GM18861 (cell line): ENCODE measurements around the gene GATB.
"Not testable (repeated sequence)": the region's sequence is repeated elsewhere in the genome, so short reads cannot be mapped to it uniquely, and the experiment has no call there.

Source experiments
- ATAC-seq: cut with Tn5 transposase; IDR thresholded peaks from one replicate; pipeline ENCODE4 v1.9.1; 2021; ENCODE audit not compliant: unreplicated experiment

The GATB gene

DNA sequence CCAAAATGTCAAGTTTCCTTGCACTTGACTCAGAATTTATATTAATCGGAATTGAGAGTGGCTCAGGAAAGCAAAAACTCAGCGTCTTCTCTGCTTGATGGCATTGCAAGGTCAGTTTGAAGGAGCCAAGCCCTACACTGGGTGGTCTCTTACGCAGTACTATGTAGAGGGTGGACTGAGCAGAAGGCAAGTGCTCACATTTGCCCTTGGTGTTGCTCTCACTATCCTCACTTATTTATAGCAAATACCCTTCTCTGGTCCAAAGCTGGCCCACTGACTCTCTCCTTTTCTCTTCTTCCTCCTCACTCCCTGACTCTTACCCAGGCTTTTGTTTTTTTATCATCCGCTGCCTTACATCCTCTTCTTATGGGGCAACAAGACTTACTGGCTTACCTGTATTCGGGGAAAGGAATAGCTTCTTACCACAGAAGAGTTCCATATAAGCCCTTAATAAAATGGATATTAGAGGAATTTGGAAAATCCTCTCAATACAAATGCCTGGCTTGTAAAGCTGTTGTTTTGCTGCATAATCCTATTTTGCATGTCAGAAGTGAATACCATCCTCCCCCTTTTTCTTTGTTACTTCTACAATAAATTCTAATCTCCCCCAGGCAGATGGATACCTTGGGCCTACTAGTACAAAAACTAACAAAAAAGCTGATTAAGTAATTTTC, 24.8 kb upstream of the GATB start:
- ATAC-seq, result no peak

DNA sequence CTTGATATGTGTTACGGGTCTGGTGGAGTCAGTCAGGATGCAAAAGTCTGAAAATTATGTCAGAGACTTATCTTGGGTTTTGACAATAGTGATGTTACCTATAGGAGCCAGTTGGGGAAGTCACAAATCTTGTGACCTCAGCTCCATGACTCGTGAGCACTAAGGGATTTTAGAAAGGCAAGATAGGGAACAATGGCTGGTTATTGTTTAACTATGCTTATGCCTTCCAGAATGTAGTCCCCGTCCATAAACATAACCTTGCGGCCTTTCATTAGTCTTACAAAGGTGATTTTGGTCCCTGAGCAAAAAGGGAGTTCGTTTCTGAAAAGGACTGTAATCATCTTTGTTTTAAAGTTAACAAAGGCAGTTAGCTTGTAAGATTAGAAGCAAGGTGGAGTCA, 23.9 kb upstream of the GATB start:
- ATAC-seq, result no peak

DNA sequence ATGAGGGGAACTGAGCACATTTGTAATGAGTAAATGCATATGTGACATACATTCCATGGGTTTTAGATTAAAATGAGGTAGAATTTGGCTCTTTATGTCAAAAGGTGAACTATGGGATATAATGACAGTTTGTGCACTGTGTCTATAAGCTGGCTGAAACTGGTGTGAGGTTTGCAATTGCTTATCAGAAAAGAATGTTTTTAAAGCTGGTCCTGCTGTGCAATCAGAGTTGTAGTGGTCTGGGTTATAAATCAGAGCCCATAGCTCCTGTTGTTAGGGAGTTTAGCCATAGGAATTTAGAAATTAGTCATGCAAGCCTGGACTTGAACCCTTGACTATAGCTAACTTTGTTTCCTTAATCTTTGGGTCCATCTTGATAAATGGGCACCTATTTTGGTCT, 23.1 kb upstream of the GATB start:
- no peak for ATAC-seq

DNA sequence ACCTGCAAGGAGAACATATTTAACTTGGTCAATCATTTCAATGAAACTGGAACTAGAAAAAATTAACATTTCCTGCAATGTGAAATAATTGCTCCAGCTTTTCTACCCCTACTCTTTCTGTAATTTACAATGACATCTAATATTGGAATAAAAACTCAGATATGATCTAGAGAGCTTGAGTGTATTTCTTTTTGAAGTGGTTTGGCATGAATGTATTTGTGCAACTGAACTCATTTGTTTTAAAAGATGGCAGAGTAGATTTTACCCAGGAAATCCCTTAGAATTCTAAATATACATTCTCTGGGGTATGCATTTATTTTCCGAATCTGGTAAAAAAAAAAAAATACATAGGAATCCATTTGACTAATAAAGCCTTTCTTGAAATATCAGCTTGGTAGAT, 21.5 kb upstream of the GATB start:
- no peak for ATAC-seq

DNA sequence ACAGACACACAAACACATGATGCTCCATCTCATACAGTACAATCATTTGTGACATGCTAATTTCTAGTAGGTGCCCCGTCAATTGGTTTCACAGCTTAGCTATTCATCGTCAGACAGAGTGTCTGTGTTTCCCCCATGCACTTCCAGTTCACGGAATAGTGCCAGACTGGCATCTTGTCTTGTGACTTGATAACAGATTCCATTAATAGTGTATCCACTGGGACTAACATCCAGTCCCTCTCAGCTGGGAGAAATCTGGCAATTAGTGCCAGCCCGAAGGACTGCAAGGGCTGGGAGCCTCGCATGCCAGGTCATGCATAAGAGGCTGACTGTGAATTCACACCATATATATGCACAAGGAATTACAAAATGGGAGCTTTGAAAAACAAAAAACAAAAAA, 20.2 kb upstream of the GATB start:
- no peak for ATAC-seq

GRCh38 chr4:151777471-151777870, 16.7 kb upstream of the GATB start:
- no peak for ATAC-seq

- no peak for ATAC-seq
Observed at GRCh38 chr4:151774324-151774723, 13.5 kb upstream of the GATB start.

- ATAC-seq, result no peak
Observed at GRCh38 chr4:151772274-151772673, 11.5 kb upstream of the GATB start.

DNA sequence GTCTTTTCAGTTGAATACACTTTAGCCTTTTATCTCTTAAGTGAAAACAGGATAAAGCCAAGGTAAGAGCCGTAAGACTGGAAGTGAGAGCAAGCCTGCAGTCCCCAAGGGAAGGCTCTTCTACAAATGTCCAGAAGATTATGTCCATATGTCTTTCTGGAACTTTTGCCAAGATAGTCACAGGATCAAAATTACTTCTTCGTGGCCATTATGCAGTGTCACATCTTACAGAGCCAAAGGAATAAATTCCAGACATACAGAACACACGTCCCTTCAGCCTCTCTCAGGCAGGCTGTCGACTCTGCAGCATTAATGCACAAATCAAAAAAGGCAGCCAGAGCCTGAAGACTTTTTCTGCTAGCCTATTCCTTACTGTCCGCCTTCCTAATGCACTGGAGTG, 10.9 kb upstream of the GATB start:
- no peak for ATAC-seq

GRCh38 chr4:151770154-151770553, 9.3 kb upstream of the GATB start:
- no peak for ATAC-seq

GRCh38 chr4:151768835-151769234, 8.0 kb upstream of the GATB start:
- no peak for ATAC-seq

DNA sequence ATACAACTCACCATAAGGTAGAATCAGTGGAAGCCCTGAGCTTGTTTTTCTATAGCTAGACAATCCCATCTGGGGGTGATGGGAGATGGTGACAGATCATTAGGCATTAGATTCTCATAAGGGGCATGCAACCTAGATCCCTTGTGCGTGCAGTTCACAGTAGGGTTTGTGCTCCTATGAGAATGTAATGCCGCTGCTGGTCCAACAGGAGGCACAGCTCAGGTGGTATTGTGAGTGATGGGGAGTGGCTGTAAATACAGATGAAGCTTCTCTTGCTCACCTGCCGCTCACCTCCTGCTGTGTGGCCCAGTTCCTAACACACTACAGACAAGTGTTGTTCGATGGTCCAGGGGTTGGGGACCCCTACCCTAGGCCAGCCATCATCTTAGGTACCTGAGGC, 5.9 kb upstream of the GATB start:
- ATAC-seq, result no peak

- ATAC-seq, result no peak
Observed at GRCh38 chr4:151760002-151760401, 805 bp downstream of the GATB start.

DNA sequence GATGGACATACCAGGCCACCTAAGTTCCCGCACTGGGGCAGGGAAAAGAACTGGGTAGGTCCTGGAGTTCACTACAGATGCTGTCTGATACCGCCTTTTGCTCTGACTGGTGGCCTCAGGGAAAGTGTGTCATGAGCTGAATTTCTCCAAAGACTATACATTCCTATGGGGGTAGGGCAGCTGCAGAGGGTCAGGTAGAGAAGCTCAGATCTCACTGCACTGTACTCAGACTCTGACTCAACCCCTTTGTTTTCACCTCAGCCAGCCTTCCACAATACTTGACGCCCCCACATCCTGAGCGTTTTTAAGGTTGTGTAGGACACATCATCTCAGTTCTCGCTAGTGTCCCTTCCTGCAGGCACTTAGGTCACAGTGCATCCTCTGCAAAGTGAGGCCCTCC, 7.8 kb downstream of the GATB start:
- no peak for ATAC-seq

DNA sequence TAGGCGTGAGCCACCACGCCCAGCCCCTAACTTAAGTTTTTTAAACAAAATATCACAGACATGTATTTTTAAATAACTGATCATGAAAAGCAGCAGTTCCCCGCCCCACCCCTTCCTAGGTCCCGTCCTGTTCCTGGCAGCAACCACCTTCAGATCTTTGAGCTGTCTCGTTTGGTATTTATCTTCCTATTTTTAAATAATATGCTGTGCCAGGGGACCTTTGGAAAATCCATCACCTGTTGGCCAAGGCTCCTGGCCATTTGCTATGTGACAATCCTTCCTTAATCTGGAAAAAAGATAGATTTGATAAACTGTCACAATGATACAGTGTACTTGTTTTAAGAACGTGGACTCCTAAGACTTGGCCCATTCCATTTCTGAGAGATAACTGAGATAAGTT, 10.7 kb downstream of the GATB start:
- no peak for ATAC-seq

GRCh38 chr4:151745481-151746231, 15.2 kb downstream of the GATB start:
- no peak for ATAC-seq

DNA sequence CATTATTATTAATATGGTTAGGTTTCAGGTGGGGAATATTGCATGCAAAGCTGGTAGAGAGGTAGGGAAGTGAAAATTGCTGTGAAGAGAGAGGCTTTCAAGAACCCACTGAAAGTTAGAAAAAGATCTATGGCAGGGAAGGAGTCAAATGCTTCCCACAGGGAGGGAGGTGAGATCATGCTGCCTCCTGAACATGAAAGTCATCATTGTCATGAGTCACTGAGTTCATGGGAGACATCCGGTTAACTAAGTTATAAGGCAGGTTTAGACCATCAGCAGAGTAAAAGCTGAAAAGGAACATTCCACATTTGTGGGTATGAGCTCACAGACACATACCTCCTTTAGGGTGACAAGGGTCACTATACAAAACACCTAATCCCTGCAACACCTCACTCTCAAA, 16.2 kb downstream of the GATB start:
- no peak for ATAC-seq

GRCh38 chr4:151743894-151744293, 16.9 kb downstream of the GATB start:
- no peak for ATAC-seq

DNA sequence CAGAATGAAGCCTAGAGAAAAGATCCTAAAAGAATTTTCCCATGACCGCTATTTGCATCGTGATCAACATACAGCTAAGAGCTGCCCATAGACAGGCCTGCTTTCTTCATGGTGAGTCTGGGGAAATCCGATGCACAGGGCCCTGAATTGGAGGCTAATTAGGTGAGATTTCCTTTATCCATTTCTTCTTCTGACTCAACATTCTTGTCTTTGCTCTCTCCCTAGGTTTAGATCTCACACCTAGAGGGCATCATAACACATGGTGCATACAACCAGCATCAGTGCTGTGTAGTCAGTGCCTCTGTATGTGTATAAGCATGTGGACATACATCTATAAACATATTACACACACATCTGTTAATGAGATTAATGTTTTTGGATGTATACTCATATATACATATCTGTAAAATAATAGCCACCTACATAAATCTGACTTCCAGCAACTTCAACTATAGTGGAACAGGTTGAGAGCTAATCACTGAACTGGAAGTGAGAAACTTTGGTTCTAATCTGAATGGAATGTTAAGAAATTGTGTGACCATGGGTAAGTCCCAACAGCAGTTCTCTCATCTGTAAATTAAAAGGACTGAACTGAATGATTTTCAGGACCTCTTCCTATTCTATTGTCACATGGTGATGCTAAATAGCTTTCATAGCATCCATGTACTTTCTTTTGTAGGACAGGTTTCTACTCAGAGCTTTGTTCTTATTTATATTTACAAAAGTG, 17.5 kb downstream of the GATB start:
- no peak for ATAC-seq

DNA sequence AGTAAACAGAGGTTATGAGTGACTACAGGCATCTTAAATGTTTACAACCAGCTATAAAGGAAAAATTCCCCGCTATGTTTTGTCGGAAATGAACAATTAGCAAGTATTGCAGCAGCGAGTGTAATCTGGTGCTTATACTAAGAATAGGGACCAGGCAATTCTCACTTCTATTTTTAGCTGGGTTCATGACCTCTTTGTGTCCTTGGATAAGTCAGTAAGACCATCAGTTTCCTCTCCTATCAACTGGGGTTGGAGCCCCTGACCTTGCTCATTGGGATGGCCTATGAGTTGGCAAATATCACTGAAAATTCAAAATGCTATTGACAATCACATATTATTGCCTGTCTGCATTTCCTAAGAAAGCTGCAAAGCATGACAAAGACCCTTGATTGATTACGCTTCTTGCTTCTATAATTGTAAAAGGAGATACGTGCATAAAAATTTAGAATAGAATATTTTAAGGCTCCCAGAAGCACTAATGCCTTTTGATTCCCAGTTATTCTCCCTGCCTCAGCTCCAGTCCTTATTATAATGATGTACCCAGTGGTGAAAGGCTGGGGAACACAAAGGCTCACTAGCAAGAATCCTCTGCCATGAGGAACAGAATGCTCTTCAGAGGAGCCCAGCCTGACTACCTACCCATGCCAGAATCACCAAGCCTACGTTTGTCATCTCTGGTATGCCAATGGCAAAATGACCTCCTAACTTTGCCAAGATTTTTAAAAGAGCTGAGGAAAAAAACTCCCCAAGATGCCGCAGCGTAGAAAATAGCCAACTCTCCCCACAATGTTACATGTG, 21.9 kb downstream of the GATB start:
- ATAC-seq, result no peak

GRCh38 chr4:151736852-151737251, 24.0 kb downstream of the GATB start:
- ATAC-seq, result not testable (repeated sequence)
